ENCODE results near the gene ADH7. TPM values are rescaled to one million over a fixed set of nuclear protein-coding genes. Genes with fewer than 3 reads are reported as not detected.
"Not testable (repeated sequence)": the region's sequence is repeated elsewhere in the genome, so short reads cannot be mapped to it uniquely, and the experiment has no call there.

The ADH7 gene
- total RNA-seq, 1 experiment from 2014 or later, result not detected

- intact Hi-C loops (cut with micrococcal nuclease; ENCODE audit: unreplicated experiment), result loop anchor here (2.0 kb wide), 1 partner anchor 46 kb away; no protein-coding TSS in a partner anchor
- Mint-ChIP-seq H3K9me3 (ENCODE audit: unreplicated experiment) (no peaks in the 10 kb centered on the region), H3K27me3 (ENCODE audit: insufficient read depth, unreplicated experiment) (no peaks in the 10 kb centered on the region), H3K27ac (ENCODE audit: unreplicated experiment) (no peak overlapping the region), H3K4me3 (ENCODE audit: unreplicated experiment) (no peak overlapping the region), H3K4me1 (ENCODE audit: low read depth, unreplicated experiment) (no peaks in the 10 kb centered on the region), H3K36me3 (ENCODE audit: insufficient read depth, unreplicated experiment) (no peaks in the 10 kb centered on the region)
- Histone ChIP-seq H3K27me3 (replicated peaks; ENCODE audit: control insufficient read depth, insufficient read depth, low read length) (no peaks in the 10 kb centered on the region), H3K4me3 (ENCODE audit: low read depth, low read length) (no peak overlapping the region), H3K4me1 (0 out of 2 replicates have a peak, but pooled peaks cover 7% of the 10 kb centered on the region), H3K36me3 (ENCODE audit: control insufficient read depth, insufficient read depth, low read length) (no peaks in the 10 kb centered on the region), H3K9me3 (no peaks in the 10 kb centered on the region)
- DNase-seq, result no peak
- ChIA-PET POLR2A (no interaction called here), CTCF (no interaction called here)
- no peak for TF ChIP-seq CTCF (IDR thresholded peaks at IDR 0.05; ENCODE audit: insufficient read depth in 1 of 2, low read depth in 1 of 2, low read length in 1 of 2, severe bottlenecking in 1 of 2, unreplicated experiment in 1 of 2)
- no TSS peak for BruUV-seq (replicated peaks)
Observed at GRCh38 chr4:99417125-99417524, 18.0 kb downstream of the ADH7 start.

- H3K4me1 ChIP-seq; H3K27me3 ChIP-seq (replicated peaks; ENCODE audit: control insufficient read depth, insufficient read depth, low read length); H3K27ac Mint-ChIP-seq (ENCODE audit: unreplicated experiment); H3K4me3 Mint-ChIP-seq (ENCODE audit: unreplicated experiment); H3K4me3 ChIP-seq (ENCODE audit: low read depth, low read length); DNase-seq; H3K27me3 Mint-ChIP-seq (ENCODE audit: insufficient read depth, unreplicated experiment); POLR2A ChIA-PET; H3K9me3 Mint-ChIP-seq (ENCODE audit: unreplicated experiment); H3K36me3 Mint-ChIP-seq (ENCODE audit: insufficient read depth, unreplicated experiment); H3K36me3 ChIP-seq (ENCODE audit: control insufficient read depth, insufficient read depth, low read length); H3K4me1 Mint-ChIP-seq (ENCODE audit: low read depth, unreplicated experiment); BruUV-seq (replicated peaks); H3K9me3 ChIP-seq; CTCF ChIA-PET: not testable (repeated sequence)
- intact Hi-C loops (cut with micrococcal nuclease; ENCODE audit: unreplicated experiment), result loop anchor here (2.0 kb wide), 1 partner anchor 47 kb away; no protein-coding TSS in a partner anchor
Observed at GRCh38 chr4:99415762-99416161, 19.4 kb downstream of the ADH7 start.

- CTCF ChIA-PET, result not testable (repeated sequence)
Observed at GRCh38 chr4:99414902-99415301, 20.2 kb downstream of the ADH7 start.

GRCh38 chr4:99414401-99414800 lies 20.7 kb downstream of the ADH7 start:
- Histone ChIP-seq H3K27me3 (replicated peaks; ENCODE audit: control insufficient read depth, insufficient read depth, low read length) (no peaks in the 10 kb centered on the region), H3K9me3 (no peaks in the 10 kb centered on the region), H3K4me1 (0 out of 2 replicates have a peak, but pooled peaks cover 7% of the 10 kb centered on the region), H3K4me3 (ENCODE audit: low read depth, low read length) (no peak overlapping the region), H3K36me3 (ENCODE audit: control insufficient read depth, insufficient read depth, low read length) (no peaks in the 10 kb centered on the region)
- no peaks in the 10 kb centered on the region for H3K4me1 Mint-ChIP-seq (ENCODE audit: low read depth, unreplicated experiment)
- no peaks in the 10 kb centered on the region for H3K9me3 Mint-ChIP-seq (ENCODE audit: unreplicated experiment)
- DNase-seq, result no peak
- CTCF ChIA-PET, result no interaction called here
- no peak for TF ChIP-seq CTCF (IDR thresholded peaks at IDR 0.05; ENCODE audit: insufficient read depth in 1 of 2, low read depth in 1 of 2, low read length in 1 of 2, severe bottlenecking in 1 of 2, unreplicated experiment in 1 of 2)
- no peaks in the 10 kb centered on the region for H3K27me3 Mint-ChIP-seq (ENCODE audit: insufficient read depth, unreplicated experiment)
- intact Hi-C loops (cut with micrococcal nuclease; ENCODE audit: unreplicated experiment), result no loop called here
- no peak overlapping the region for H3K4me3 Mint-ChIP-seq (ENCODE audit: unreplicated experiment)
- no peaks in the 10 kb centered on the region for H3K36me3 Mint-ChIP-seq (ENCODE audit: insufficient read depth, unreplicated experiment)
- BruUV-seq (replicated peaks), result no TSS peak
- no peak overlapping the region for H3K27ac Mint-ChIP-seq (ENCODE audit: unreplicated experiment)
- POLR2A ChIA-PET, result no interaction called here

More at GRCh38 chr4:99414902-99415301, 20.2 kb downstream of the ADH7 start:
- intact Hi-C loops (cut with micrococcal nuclease; ENCODE audit: unreplicated experiment); H3K4me3 ChIP-seq (ENCODE audit: low read depth, low read length); POLR2A ChIA-PET; H3K36me3 Mint-ChIP-seq (ENCODE audit: insufficient read depth, unreplicated experiment); H3K4me1 Mint-ChIP-seq (ENCODE audit: low read depth, unreplicated experiment); DNase-seq; BruUV-seq (replicated peaks); H3K9me3 Mint-ChIP-seq (ENCODE audit: unreplicated experiment); H3K27me3 ChIP-seq (replicated peaks; ENCODE audit: control insufficient read depth, insufficient read depth, low read length); H3K4me1 ChIP-seq; H3K9me3 ChIP-seq; H3K27ac Mint-ChIP-seq (ENCODE audit: unreplicated experiment); H3K36me3 ChIP-seq (ENCODE audit: control insufficient read depth, insufficient read depth, low read length); H3K4me3 Mint-ChIP-seq (ENCODE audit: unreplicated experiment); H3K27me3 Mint-ChIP-seq (ENCODE audit: insufficient read depth, unreplicated experiment): not testable (repeated sequence)

All from Caco-2 (cell line).